HT1080 (cell line): ENCODE measurements around the gene TVP23A. TPM values are rescaled to one million over a fixed set of nuclear protein-coding genes. Genes with fewer than 3 reads are reported as not detected.

Experiments used
- small RNA-seq: library from RNA; depleted of rRNA; stranded (forward); fragments of <200 nt; gene quantifications from one replicate; pipeline ENCODE3, GENCODE V24; 2014
- total RNA-seq: library from RNA; depleted of rRNA; stranded (reverse); fragments of >200 nt; shearing (Covaris generic); gene quantifications from 2 replicates; pipeline ENCODE4 v1.2.3, GENCODE V29; 2014; rRNA removed

Gene TVP23A
- total RNA-seq, 1 experiment from 2014 or later, result not detected

Small RNA genes within 50 kb of the gene (small RNA-seq; reads per million reads assigned to genes)
- gene MTND4LP24, result not detected
- not detected for gene MTND6P33

Other genes starting within 250 kb of the TVP23A start
- 11.2 and 12.3 TPM in 2 replicates for gene EMP2, start 238.2 kb downstream of the TVP23A start, total RNA-seq
- gene TEKT5, start 123.9 kb downstream of the TVP23A start, total RNA-seq, result 0.11 TPM in 1 of 2 replicates, not detected in the other
- gene NUBP1, start 75.0 kb downstream of the TVP23A start, total RNA-seq, result 52.8 and 61.4 TPM in 2 replicates
- gene CIITA, start 58.4 kb upstream of the TVP23A start, total RNA-seq, result 0.30 and 0.55 TPM in 2 replicates
- 44.4 and 50.1 TPM in 2 replicates for gene DEXI, start 123.7 kb upstream of the TVP23A start, total RNA-seq
- 12.5 and 12.9 TPM in 2 replicates for gene CLEC16A, start 125.8 kb upstream of the TVP23A start, total RNA-seq